ENCODE data around the gene C5orf47. TPM values are rescaled to one million over a fixed set of nuclear protein-coding genes. Genes with fewer than 3 reads are reported as not detected.

The C5orf47 gene
- total RNA-seq, 1 experiment from 2014 or later, result 0.09 TPM

GRCh38 chr5:173946323-173946722, 42.6 kb upstream of the C5orf47 start:
- Histone ChIP-seq H2BK15ac (ENCODE audit: low read depth, low read length) (no peak overlapping the region), H4K8ac (replicated peaks; ENCODE audit: insufficient read length, low read depth, low read length) (no peak overlapping the region), H3K79me2 (ENCODE audit: insufficient read depth, low read length) (no peaks in the 10 kb centered on the region), H3K4ac (ENCODE audit: low read depth, low read length) (no peak overlapping the region), H4K91ac (ENCODE audit: insufficient read length, low read depth, low read length) (no peak overlapping the region), H3K79me1 (ENCODE audit: insufficient read depth, low read depth, low read length, poor library complexity, severe bottlenecking) (no peaks in the 10 kb centered on the region), H2BK120ac (ENCODE audit: low read depth, low read length, poor library complexity, severe bottlenecking) (no peak overlapping the region), H3K18ac (ENCODE audit: insufficient read length, low read depth, low read length) (no peak overlapping the region), H3K9me3 (ENCODE audit: control insufficient read depth, low read depth, low read length) (no peaks in the 10 kb centered on the region), H4K5ac (ENCODE audit: insufficient read length, low read depth, low read length) (no peak overlapping the region), H3K27ac (ENCODE audit: insufficient read length, low read depth, low read length) (no peak overlapping the region), H3K4me1 (ENCODE audit: insufficient read depth, low read length) (peaks cover 9% of the 10 kb centered on the region; the same call in 1 of the 2 replicates), H3K14ac (ENCODE audit: insufficient read depth, low read length) (no peak overlapping the region), H2BK12ac (ENCODE audit: insufficient read length, low read depth, low read length) (no peak overlapping the region), H2BK20ac (ENCODE audit: low read depth, low read length, poor library complexity, severe bottlenecking) (no peak overlapping the region), H2AK5ac (ENCODE audit: insufficient read length, low read length) (no peak overlapping the region), H2AFZ (ENCODE audit: low read length) (no peak overlapping the region), H3K4me2 (ENCODE audit: insufficient read depth, insufficient read length, low read length) (no peak overlapping the region), H2BK5ac (ENCODE audit: insufficient read length, low read length) (no peak overlapping the region), H3K27me3 (ENCODE audit: insufficient read depth, low read length) (no peaks in the 10 kb centered on the region), H3K9ac (ENCODE audit: extremely low read depth, insufficient read length, low read length) (no peak overlapping the region), H3K23me2 (ENCODE audit: insufficient read length, low read depth, low read length, poor library complexity, severe bottlenecking) (no peaks in the 10 kb centered on the region), H4K20me1 (ENCODE audit: control insufficient read depth, insufficient read depth, insufficient read length) (no peaks in the 10 kb centered on the region), H3K23ac (ENCODE audit: insufficient read length, low read depth, low read length) (no peak overlapping the region), H3T11ph (ENCODE audit: low read length) (no peak overlapping the region), H3K56ac (ENCODE audit: insufficient read length, low read depth, low read length) (no peak overlapping the region)
- peaks cover 21 to 32% of the 10 kb centered on the region in 2 experiments for H3K4me1 Mint-ChIP-seq
- H3K4me3 Mint-ChIP-seq, result no peak overlapping the region
- no peaks in the 10 kb centered on the region for H3K27me3 Mint-ChIP-seq (ENCODE audit: low read depth)
- no peaks in the 10 kb centered on the region for H3K9me3 Mint-ChIP-seq
- H3K36me3 Mint-ChIP-seq (ENCODE audit: insufficient read depth in 1 of 3, low read depth in 3 of 3), result peaks cover 4 to 10% (median 6%) of the 10 kb centered on the region in 3 experiments; a peak in 5 of 7 replicates
- no peak for DNase-seq
- no peak for TF ChIP-seq CTCF (conservative IDR thresholded peaks at IDR 0.05)
- no CpG with 5 or more reads among the region's 2 CpGs for WGBS (ENCODE audit: extremely low coverage, insufficient read length, low lambda C conversion rate)
- H3K27ac Mint-ChIP-seq, result no peak overlapping the region; a peak in 1 of 7 replicates
